Measurements from ENCODE around the gene NEIL3. TPM values are rescaled to one million over a fixed set of nuclear protein-coding genes. Genes with fewer than 3 reads are reported as not detected.

The NEIL3 gene
- total and polyA plus RNA-seq, 11 donors = 0.04 to 1.7 (median 0.19) TPM; not detected in 6

DNA sequence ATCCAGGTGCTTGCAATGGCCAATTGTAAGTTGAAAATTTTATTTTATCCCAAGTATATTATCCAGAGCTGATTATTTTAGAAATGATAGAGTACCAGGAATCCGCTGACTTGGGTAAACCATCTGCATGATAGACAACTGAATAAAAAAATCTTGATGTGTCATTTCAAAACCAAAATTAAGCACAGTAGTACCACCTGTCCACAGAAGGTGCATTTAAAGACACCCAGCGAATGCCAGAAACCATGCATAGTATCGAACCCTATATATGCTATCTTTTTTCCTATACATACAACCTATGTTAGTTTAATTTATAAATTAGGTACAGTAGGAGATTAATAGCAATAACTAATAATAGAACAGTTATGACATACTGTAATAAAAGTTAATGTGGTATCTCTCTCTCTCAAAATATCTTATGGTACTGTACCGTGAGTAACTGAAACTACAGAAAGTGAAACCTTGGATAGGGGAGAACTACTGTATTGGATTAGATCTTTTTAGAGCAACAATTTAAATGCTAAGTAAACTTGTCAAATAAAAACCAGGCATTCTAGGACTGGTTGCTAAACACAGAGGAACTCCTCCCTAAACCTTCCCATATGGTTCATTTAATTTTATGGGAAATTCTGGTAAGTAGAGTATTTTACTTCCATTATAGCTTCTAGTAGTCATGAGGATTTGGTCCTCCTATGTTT lies 6.2 kb downstream of the NEIL3 start:
- no peaks in the 10 kb centered on the region for H3K36me3 ChIP-seq
- no peaks in the 10 kb centered on the region for H3K4me1 ChIP-seq
- H3K9me3 ChIP-seq = no peaks in the 10 kb centered on the region
- intact Hi-C loops (cut with DNase I) = no loop called here
- H3K27me3 ChIP-seq = no peaks in the 10 kb centered on the region
- no peak for TF ChIP-seq POLR2A (IDR thresholded peaks at IDR 0.05)
- TF ChIP-seq, protein P1, sequence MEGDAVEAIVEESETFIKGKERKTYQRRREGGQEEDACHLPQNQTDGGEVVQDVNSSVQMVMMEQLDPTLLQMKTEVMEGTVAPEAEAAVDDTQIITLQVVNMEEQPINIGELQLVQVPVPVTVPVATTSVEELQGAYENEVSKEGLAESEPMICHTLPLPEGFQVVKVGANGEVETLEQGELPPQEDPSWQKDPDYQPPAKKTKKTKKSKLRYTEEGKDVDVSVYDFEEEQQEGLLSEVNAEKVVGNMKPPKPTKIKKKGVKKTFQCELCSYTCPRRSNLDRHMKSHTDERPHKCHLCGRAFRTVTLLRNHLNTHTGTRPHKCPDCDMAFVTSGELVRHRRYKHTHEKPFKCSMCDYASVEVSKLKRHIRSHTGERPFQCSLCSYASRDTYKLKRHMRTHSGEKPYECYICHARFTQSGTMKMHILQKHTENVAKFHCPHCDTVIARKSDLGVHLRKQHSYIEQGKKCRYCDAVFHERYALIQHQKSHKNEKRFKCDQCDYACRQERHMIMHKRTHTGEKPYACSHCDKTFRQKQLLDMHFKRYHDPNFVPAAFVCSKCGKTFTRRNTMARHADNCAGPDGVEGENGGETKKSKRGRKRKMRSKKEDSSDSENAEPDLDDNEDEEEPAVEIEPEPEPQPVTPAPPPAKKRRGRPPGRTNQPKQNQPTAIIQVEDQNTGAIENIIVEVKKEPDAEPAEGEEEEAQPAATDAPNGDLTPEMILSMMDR (IDR thresholded peaks at IDR 0.05) = no peak
- 78 to 82% (median 81%) methylated on average over 4 of the region's 4 CpGs for WGBS, 4 donors
- ATAC-seq (no peak), DNase-seq (no peak)
- H3K4me3 ChIP-seq = peak overlapping the region in 1 of 12 donors; percentile 43
- H3K27ac ChIP-seq = no peak overlapping the region

DNA sequence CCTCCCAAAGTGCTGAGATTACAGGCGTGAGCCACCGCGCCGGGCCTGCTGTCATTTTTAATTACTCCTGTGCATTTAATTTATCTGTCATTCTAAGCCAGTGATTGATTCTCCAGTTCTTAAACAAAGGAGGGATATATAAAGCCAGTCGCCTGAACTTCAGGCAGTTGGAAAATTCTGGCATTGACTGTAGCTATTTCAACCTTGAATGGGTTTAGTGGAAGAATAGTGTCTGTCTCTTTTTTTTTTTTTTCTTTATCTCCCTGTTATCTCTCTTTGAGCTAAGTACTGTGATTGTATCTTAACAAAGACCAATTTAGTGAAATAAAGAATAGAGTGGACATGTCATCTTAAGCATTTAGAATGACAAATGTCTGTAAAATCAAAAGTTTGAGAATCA lies 11.0 kb downstream of the NEIL3 start:
- ATAC-seq = no peak
- intact Hi-C loops (cut with DNase I) = no loop called here
- DNase-seq = no peak
- Histone ChIP-seq H3K4me1 (no peaks in the 10 kb centered on the region), H3K27ac (no peak overlapping the region), H3K9me3 (no peaks in the 10 kb centered on the region), H3K36me3 (no peaks in the 10 kb centered on the region), H3K27me3 (no peaks in the 10 kb centered on the region), H3K4me3 (no peak overlapping the region)
- TF ChIP-seq POLR2A (IDR thresholded peaks at IDR 0.05) = no peak
- TF ChIP-seq, protein P1 (IDR thresholded peaks at IDR 0.05) = no peak
- whole genome bisulfite sequencing, 4 donors = 91 to 100% (median 96%) methylated on average over 5 of the region's 5 CpGs

DNA sequence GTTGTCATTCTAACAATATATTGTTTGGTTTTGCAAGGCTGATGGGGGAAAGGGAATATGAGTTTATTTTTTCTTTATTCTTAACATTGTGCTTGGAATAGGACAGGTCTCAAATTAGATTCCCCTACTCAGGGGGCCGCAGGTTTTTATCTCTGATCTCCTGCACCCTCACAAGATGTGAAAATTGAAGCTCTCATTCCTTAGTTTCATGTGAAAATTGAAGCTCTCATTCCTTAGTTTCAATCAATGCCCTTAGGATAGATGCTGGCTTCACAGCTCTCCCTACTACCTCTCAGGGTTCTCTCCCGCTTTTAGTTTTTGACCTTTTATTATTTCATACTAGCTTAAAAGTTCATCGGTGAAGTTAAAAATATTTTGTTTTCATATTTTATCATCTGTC lies 12.0 kb downstream of the NEIL3 start:
- intact Hi-C loops (cut with DNase I) = no loop called here
- Histone ChIP-seq H3K4me1 (no peaks in the 10 kb centered on the region), H3K9me3 (no peaks in the 10 kb centered on the region), H3K27me3 (no peaks in the 10 kb centered on the region), H3K27ac (no peak overlapping the region), H3K36me3 (no peaks in the 10 kb centered on the region), H3K4me3 (no peak overlapping the region)
- no peak for ATAC-seq
- TF ChIP-seq POLR2A (IDR thresholded peaks at IDR 0.05) = no peak
- TF ChIP-seq, protein P1 (IDR thresholded peaks at IDR 0.05) = no peak
- 65 to 75% (median 67%) methylated on average over 3 of the region's 3 CpGs for WGBS, 4 donors
- DNase-seq = no peak

DNA sequence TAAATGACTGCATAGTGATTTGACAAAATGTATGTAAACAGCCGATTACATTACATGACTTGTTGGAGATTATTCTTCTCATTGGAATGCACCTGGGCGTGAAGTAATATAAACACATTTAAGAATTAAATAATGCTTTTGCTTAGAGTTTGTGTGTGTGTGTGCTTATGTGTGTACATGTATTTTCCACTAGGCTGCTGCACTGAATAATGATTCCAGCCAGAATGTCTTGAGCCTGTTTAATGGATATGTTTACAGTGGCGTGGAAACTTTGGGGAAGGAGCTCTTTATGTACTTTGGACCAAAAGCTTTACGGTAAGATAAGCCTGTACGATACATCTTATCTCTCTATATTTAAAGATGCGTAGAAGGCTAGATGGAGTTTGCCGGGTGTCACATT lies 12.6 kb downstream of the NEIL3 start:
- Histone ChIP-seq H3K27me3 (no peaks in the 10 kb centered on the region), H3K27ac (no peak overlapping the region), H3K4me1 (no peaks in the 10 kb centered on the region), H3K4me3 (no peak overlapping the region), H3K36me3 (no peaks in the 10 kb centered on the region), H3K9me3 (no peaks in the 10 kb centered on the region)
- TF ChIP-seq POLR2A (IDR thresholded peaks at IDR 0.05) = no peak
- TF ChIP-seq, protein P1 (IDR thresholded peaks at IDR 0.05) = no peak
- intact Hi-C loops (cut with DNase I) = no loop called here
- 48 to 61% (median 54%) methylated on average over 7 of the region's 7 CpGs for WGBS, 4 donors
- DNase-seq (no peak), ATAC-seq (no peak)
